Measurements from ENCODE around the gene BCAS1.

- TF ChIP-seq, protein P1, sequence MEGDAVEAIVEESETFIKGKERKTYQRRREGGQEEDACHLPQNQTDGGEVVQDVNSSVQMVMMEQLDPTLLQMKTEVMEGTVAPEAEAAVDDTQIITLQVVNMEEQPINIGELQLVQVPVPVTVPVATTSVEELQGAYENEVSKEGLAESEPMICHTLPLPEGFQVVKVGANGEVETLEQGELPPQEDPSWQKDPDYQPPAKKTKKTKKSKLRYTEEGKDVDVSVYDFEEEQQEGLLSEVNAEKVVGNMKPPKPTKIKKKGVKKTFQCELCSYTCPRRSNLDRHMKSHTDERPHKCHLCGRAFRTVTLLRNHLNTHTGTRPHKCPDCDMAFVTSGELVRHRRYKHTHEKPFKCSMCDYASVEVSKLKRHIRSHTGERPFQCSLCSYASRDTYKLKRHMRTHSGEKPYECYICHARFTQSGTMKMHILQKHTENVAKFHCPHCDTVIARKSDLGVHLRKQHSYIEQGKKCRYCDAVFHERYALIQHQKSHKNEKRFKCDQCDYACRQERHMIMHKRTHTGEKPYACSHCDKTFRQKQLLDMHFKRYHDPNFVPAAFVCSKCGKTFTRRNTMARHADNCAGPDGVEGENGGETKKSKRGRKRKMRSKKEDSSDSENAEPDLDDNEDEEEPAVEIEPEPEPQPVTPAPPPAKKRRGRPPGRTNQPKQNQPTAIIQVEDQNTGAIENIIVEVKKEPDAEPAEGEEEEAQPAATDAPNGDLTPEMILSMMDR (IDR thresholded peaks at IDR 0.05; ENCODE audit: low read length) = no peak
- TF ChIP-seq EZH2 (IDR thresholded peaks at IDR 0.05; ENCODE audit: borderline replicate concordance, low read length) = no peak
These were observed 164.6 kb downstream of the BCAS1 start for GRCh38 chr20:53905820-53906191.
